IPS DF 6.9 (cell line): ENCODE data around the gene YY2.

Experiments used
- DNase-seq: peaks from one replicate; pipeline ENCODE4 v3.0.0-alpha.2; 2013; ENCODE audit warnings: low read depth, low spot score
- H3K27ac ChIP-seq: one replicate; pipeline ENCODE4 v1.5.1; 2013; ENCODE audit warnings: low read length, control low read depth
- H3K27me3 ChIP-seq: 2 replicates; pipeline ENCODE4 v1.6.1; 2013; ENCODE audit warnings: mild to moderate bottlenecking, low read length; ENCODE audit not compliant: control insufficient read depth, insufficient read depth
- H3K36me3 ChIP-seq: 2 replicates; pipeline ENCODE4 v1.6.1; 2013; ENCODE audit warnings: low read length; ENCODE audit not compliant: control insufficient read depth, insufficient read depth
- H3K4me1 ChIP-seq: 2 replicates; pipeline ENCODE4 v1.6.1; 2013; ENCODE audit warnings: low read length; ENCODE audit not compliant: control insufficient read depth, insufficient read depth
- H3K4me3 ChIP-seq: 2 replicates; pipeline ENCODE4 v1.5.1; 2013; ENCODE audit warnings: mild to moderate bottlenecking, low read length
- H3K9me3 ChIP-seq: 2 replicates; pipeline ENCODE4 v1.6.1; 2013; ENCODE audit warnings: low read length, inconsistent platforms; ENCODE audit not compliant: control insufficient read depth, insufficient read depth
- WGBS: extraction: QIAGEN DNeasy Blood & Tissue Kit; methylation state at CpG from one replicate; pipeline ENCODE4 v1.1.7; 2013; ENCODE audit warnings: mixed read lengths, missing lambda C conversion rate; ENCODE audit not compliant: insufficient read length, insufficient coverage; 5-methylcytosine and 5-hydroxymethylcytosine counted together

The YY2 gene

DNA sequence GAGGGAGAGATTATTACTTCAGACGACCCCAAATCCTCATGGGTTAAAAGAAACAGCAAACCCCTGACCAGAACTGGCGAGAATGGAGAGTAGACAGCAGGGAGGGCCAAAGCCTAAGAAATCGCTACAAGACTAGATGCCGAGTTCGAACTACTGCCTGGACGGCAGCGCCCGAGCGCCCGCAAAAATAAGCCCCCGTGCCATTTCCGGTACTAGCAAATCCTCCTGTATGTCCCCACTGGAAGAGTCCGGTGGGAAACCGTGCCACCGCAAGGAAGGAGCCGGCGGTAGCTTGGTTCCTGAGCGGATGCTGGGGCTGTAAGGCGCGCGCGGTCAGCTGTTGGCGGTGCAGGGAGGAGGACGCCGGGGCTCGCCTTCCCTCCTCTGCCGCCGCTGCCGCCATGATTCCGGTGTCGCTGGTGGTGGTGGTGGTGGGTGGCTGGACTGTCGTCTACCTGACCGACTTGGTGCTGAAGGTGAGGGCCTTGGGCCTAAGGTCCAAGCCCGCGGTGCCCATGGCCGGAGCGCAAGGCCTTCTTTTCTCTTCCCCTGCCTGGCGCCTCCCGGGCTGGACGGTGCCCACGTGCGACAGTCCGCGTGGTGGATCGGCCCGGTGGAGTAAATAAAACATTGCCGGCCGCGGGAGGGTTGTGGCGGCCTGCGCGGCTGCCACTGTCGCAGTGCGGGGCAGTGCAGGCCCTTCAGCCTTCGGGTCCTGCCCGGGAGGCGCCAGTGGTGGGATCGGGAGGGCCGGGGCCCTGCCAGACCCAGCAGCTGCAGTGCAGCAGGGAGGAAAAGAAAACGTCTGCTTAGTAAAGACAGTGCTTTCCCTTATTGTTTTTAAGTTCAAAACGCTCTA is 16.2 kb upstream of the YY2 start, which contains the start of gene MBTPS2:
Gene MBTPS2 (plus strand): TSS at position 284 of the 859 bp plus-strand sequence. CDS start 118 bp downstream, at position 402.
- H3K4me3 ChIP-seq: peak within 1 kb of the TSS; percentile 68; the same call in 1 of the 2 replicates
- DNase-seq: peak; percentile 35
- no CpG with 5 or more reads among the region's 61 CpGs for WGBS

DNA sequence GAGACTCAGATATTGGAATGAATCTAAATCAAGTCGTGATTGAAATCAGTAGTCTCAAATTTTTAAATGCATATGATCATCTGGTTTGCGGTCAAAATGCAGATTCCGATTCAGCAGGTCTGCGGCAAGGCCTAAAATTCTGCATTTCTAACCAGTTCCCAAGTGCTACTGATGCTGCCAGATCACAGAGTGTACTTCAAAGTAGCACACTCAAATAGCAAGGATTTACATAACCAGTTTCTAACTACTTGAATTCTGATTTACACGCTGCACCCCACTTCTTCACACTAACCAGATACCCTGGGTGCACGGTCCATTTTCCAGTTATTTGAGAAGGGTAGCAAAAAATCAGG is 15.6 kb upstream of the YY2 start:
- no peak for DNase-seq
- no peak overlapping the region for H3K27ac ChIP-seq
- no peaks in the 10 kb centered on the region for H3K27me3 ChIP-seq
- peak overlapping the region; percentile 68; the same call in 1 of the 2 replicates for H3K4me3 ChIP-seq
- no CpG with 5 or more reads among the region's 6 CpGs for WGBS
- H3K36me3 ChIP-seq: no peaks in the 10 kb centered on the region; the same call in 1 of the 2 replicates
- H3K4me1 ChIP-seq: no peaks in the 10 kb centered on the region
- H3K9me3 ChIP-seq: no peaks in the 10 kb centered on the region

More for the DNA sequence above, 16.2 kb upstream of the YY2 start, which contains the start of gene MBTPS2:
- no peaks in the 10 kb centered on the region for H3K36me3 ChIP-seq
- no peak within 1 kb of the TSS for H3K27ac ChIP-seq
- H3K4me1 ChIP-seq: no peaks in the 10 kb centered on the region
- H3K9me3 ChIP-seq: no peaks in the 10 kb centered on the region
- no peaks in the 10 kb centered on the region for H3K27me3 ChIP-seq

GRCh38 chrX:21843179-21843578 is 12.6 kb upstream of the YY2 start:
- Histone ChIP-seq H3K4me3 (no peak overlapping the region), H3K27ac (no peak overlapping the region), H3K9me3 (no peaks in the 10 kb centered on the region), H3K27me3 (no peaks in the 10 kb centered on the region), H3K4me1 (no peaks in the 10 kb centered on the region), H3K36me3 (no peaks in the 10 kb centered on the region; the same call in 1 of the 2 replicates)
- DNase-seq: no peak
- WGBS: no CpG with 5 or more reads among the region's 5 CpGs

- H3K36me3 ChIP-seq: no peaks in the 10 kb centered on the region; the same call in 1 of the 2 replicates
- no peaks in the 10 kb centered on the region for H3K27me3 ChIP-seq
- no peak overlapping the region for H3K4me3 ChIP-seq
- no peaks in the 10 kb centered on the region for H3K9me3 ChIP-seq
- 100% methylated on average over 1 of the region's 6 CpGs for WGBS
- H3K27ac ChIP-seq: no peak overlapping the region
- no peak for DNase-seq
- no peaks in the 10 kb centered on the region for H3K4me1 ChIP-seq
Observed at GRCh38 chrX:21845096-21845495, 10.7 kb upstream of the YY2 start.

- Histone ChIP-seq H3K4me3 (no peak overlapping the region), H3K4me1 (no peaks in the 10 kb centered on the region), H3K36me3 (no peaks in the 10 kb centered on the region; the same call in 1 of the 2 replicates), H3K9me3 (no peaks in the 10 kb centered on the region), H3K27ac (no peak overlapping the region), H3K27me3 (no peaks in the 10 kb centered on the region)
- WGBS: no CpG with 5 or more reads among the region's 1 CpG
- DNase-seq: no peak
Observed at GRCh38 chrX:21847342-21847741, 8.4 kb upstream of the YY2 start.

GRCh38 chrX:21853578-21853977 is 2.2 kb upstream of the YY2 start:
- H3K4me1 ChIP-seq: no peaks in the 10 kb centered on the region
- H3K9me3 ChIP-seq: no peaks in the 10 kb centered on the region
- H3K4me3 ChIP-seq: no peak overlapping the region
- no peak for DNase-seq
- H3K27ac ChIP-seq: no peak overlapping the region
- no peaks in the 10 kb centered on the region for H3K36me3 ChIP-seq
- H3K27me3 ChIP-seq: no peaks in the 10 kb centered on the region

GRCh38 chrX:21856504-21856903 is 717 bp downstream of the YY2 start:
- WGBS: no CpG with 5 or more reads among the region's 21 CpGs

DNA sequence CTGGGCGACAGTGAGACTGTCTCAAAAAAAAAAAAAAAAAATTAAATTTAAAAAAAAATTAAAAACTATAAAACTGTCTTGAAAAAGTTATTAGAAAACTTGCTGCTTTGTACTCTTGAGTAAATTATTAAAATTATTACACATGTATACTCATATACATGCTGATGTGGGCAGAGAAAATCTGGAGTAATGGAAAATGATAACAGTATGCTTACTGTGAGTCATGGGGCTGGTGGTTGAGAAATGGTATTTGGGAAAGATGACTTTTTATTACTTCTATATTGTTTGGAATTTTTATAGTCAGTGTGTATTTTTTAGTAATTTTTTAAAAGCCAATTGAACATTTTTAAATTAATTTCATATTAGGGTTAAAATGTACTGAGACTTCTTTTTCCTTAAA is 7.5 kb downstream of the YY2 start:
- Histone ChIP-seq H3K27ac (no peak overlapping the region), H3K27me3 (no peaks in the 10 kb centered on the region), H3K4me3 (no peak overlapping the region), H3K36me3 (no peaks in the 10 kb centered on the region), H3K4me1 (no peaks in the 10 kb centered on the region), H3K9me3 (no peaks in the 10 kb centered on the region)
- no CpG with 5 or more reads among the region's 1 CpG for WGBS
- DNase-seq: no peak

More at GRCh38 chrX:21856504-21856903, 717 bp downstream of the YY2 start:
- no peak for DNase-seq
- Histone ChIP-seq H3K4me3 (no peak overlapping the region), H3K4me1 (no peaks in the 10 kb centered on the region), H3K27ac (no peak overlapping the region), H3K9me3 (no peaks in the 10 kb centered on the region), H3K27me3 (no peaks in the 10 kb centered on the region), H3K36me3 (no peaks in the 10 kb centered on the region)

DNA sequence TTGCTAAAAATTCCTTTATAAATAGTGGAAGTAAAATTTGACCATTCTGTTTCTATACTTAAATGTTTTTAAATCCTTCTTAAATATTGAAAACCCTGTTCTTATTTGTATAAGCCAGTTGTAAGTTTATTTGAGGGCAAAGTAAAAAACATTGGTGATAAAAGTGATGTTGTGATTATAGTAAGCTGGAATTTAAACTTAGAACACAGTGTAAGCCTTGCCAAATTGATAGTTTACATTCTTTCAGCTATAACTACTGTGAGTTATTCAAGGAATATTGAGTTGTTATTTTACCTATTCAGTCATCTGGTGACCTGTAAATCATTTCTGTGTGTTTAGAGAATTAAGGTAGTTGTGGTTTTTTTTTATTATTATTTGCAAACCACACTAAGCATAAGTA is 9.6 kb downstream of the YY2 start:
- H3K9me3 ChIP-seq: no peaks in the 10 kb centered on the region
- no peak overlapping the region for H3K27ac ChIP-seq
- H3K4me3 ChIP-seq: no peak overlapping the region
- DNase-seq: no peak
- no peaks in the 10 kb centered on the region for H3K36me3 ChIP-seq
- no peaks in the 10 kb centered on the region for H3K27me3 ChIP-seq
- no peaks in the 10 kb centered on the region for H3K4me1 ChIP-seq

- H3K36me3 ChIP-seq: no peaks in the 10 kb centered on the region
- no peaks in the 10 kb centered on the region for H3K9me3 ChIP-seq
- no peak overlapping the region for H3K27ac ChIP-seq
- WGBS: no CpG with 5 or more reads among the region's 1 CpG
- no peaks in the 10 kb centered on the region for H3K27me3 ChIP-seq
- no peak for DNase-seq
- no peaks in the 10 kb centered on the region for H3K4me1 ChIP-seq
- H3K4me3 ChIP-seq: no peak overlapping the region
Observed at GRCh38 chrX:21870494-21870893, 14.7 kb downstream of the YY2 start.
